Activated CD8-positive, alpha-beta memory T cell treated with anti-CD3 and anti-CD28 coated beads, Interleukin-2, amount 50 U/mL, for 1 hour (primary cell): ENCODE data around the gene NRDC.

Experiments
- DNase-seq: peaks from one replicate; pipeline ENCODE4 v3.0.0-alpha.2; 2020; ENCODE audit errors: extremely low read depth

Gene NRDC

GRCh38 chr1:51758310-51758709 lies 120.2 kb downstream of the NRDC start:
- no peak for DNase-seq

GRCh38 chr1:51756290-51756689 lies 122.2 kb downstream of the NRDC start:
- no peak for DNase-seq

GRCh38 chr1:51755437-51755836 lies 123.1 kb downstream of the NRDC start:
- no peak for DNase-seq

DNA sequence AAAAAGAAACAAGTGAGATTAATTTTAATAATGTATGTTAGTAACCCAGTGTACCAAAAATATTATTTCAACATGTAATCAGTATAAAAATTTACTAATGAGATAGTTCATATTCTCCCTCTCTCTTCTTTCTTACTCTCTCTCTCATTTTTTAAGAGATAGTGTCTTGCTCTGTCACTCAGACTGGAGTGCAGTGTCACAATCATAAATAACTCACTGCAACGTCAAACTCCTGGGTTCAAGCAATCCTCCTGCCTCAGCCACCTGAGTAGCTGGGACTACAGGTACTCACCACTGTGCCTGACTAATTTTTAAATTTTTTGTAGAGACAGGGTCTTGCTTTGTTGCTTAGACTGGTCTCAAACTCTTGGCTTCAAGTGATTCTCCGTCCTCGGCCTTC lies 123.9 kb downstream of the NRDC start:
- no peak for DNase-seq

DNA sequence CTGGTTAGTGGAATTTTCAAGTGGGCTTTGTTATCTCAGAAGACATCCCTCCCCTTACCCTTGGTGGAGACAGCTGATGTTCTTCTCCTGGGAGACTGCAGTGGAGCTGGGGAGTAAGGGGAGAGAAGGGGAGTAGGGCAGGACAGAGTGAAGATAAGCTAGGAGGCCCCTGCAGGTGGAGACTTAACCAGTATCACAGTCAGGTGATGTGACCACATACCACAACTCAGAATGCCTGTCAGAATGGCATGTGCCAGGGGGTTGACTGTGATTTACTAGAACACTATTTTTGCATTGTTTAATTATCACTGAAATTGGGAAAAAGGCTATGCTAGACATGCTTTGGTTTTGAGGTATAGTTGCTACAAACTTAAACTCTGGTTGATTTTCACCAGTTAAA lies 124.6 kb downstream of the NRDC start:
- no peak for DNase-seq

DNA sequence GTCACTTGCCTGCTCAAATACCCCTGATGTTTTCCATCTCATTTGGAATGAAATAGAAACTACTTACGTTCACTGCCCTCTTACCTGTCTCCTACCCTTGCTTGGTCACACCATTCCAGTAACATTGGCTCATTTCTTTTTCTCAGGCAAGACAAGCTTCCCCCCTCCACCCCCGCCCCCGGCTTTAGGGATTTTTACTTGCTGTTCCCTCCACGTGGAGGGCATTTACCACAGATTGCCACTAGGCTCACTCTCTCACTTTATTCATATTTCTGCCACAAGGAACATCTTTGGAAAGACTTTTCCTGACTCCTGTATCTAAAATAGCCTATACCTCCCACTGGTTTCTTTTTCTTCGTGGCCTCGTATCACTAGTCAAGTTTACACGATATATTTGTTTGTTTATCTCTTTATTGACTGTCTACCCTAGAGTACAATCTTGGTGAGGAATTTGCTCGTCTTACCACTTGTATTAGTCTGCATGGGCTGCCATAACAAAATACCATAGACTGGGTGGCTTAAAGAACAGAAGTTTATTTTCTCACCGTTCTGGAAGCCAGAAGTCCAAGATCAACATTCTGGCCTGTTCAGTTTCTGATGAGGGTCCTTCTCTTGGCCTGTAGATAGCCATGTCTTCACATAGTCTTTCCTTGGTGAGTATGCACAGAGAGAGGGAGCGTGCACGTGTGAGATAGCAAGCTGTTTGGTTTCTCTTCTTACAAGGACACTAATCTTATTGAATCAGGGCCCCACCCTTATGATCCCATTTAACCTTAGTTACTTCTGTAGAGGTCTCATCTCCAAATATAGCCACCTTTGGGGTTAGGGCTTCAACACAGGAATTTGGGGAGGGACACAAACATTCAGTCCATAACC lies 126.2 kb downstream of the NRDC start:
- no peak for DNase-seq

DNA sequence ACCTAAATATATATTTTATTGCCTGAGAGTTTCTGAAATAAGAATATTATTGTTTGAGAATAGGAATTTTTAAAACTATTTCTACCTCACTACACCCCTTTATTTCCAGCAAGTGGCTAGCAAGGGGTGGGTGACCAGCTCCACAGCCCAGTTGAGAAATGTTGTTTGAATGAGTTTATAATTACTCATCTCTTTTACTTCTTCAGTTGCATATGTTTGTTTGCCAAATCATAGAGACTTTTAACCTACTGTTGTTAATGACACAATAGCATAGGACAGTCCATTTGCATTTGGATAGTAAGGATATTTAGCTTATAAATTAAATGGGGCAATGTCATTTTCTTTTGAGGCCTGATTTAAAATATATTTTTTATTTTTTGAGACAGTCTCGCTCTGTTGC lies 127.8 kb downstream of the NRDC start:
- DNase-seq, result no peak

- no peak for DNase-seq
Measured at GRCh38 chr1:51750218-51750617, 128.3 kb downstream of the NRDC start.

DNA sequence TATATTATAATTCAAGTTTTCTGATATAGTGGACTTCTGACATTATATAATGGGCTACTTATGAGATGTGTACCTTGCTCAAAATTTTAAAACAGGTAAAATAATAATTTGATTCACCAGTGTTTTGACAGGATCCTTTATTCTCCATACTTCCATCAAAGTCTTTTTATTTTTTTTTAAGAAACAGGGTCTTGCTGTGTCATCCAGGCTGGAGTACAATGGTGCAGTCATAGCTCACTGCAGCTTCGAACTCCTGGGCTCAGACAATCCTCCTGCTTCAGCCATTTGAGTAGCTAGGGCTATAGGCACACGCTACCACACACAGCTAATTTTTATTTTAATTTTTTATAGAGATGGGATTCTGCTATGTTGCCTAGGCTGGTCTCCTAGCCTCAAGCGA lies 129.4 kb downstream of the NRDC start:
- DNase-seq, result no peak

GRCh38 chr1:51745304-51745570 lies 133.3 kb downstream of the NRDC start:
- no peak for DNase-seq

- no peak for DNase-seq
Measured at GRCh38 chr1:51744506-51745303, 133.8 kb downstream of the NRDC start.

DNA sequence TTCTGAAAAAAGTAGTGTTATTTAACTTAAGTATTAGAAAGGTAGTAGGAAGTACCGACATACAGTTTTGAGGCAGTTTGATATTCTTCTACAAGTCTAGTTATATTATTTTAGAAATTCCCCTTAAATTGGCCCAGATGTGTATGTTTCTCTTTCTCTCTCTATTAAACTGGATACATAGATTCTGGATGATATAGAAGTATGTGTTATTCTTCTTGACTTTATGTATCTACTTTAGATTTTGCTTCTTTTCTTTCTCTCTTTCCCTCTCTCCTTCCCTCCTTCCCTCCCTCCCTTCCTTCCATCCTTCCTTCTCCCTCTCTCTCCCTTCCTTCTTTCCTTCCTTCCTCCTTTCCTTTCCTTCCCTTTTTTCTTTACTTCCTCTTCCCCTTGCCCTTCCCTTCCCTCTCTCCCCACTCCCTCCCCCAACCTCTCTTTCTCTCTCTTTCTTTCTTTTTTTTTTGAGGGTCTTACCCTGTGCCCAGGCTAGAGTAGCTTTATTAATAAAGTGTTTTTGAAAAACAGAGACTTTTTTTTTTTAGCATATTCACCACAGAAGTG lies 137.3 kb downstream of the NRDC start:
- no peak for DNase-seq

DNA sequence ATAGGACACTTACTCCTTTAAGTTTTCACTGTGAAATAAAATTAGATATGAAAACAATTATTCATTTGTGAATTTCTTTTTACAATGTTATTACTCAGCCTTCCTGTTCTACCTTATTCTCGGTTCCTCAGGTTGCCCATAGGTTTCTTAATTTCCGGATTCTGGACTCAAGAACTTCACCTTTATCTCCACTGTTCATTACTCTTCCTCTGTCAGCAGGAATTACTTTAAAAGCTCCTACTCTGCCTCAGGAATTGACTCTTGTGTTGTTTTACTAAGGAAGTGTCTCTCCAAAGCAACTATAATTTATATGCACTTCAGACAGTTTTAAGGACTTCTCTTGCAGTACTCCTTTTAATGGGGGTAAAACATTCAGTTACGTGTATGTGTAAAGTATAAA lies 137.9 kb downstream of the NRDC start:
- no peak for DNase-seq
